Ectodermal cell (in vitro differentiated cells): ENCODE data around the gene KIF6.
A peak's percentile ranks its signal among the peaks of the same experiment; 100 is the strongest.

Experiments used
- H3K27ac ChIP-seq: 2 replicates; pipeline ENCODE4 v1.7.0; 2013; ENCODE audit warnings: mild to moderate bottlenecking, low read depth, low read length; ENCODE audit not compliant: insufficient read depth, poor library complexity, severe bottlenecking
- H3K27me3 ChIP-seq: 2 replicates; pipeline ENCODE4 v1.7.0; 2013; ENCODE audit warnings: mild to moderate bottlenecking, low read length; ENCODE audit not compliant: insufficient read depth, control insufficient read depth, poor library complexity, severe bottlenecking
- H3K36me3 ChIP-seq: one replicate; pipeline ENCODE4 v1.7.0; 2013; ENCODE audit warnings: low read length; ENCODE audit not compliant: control insufficient read depth, insufficient read depth
- H3K4me1 ChIP-seq: one replicate; pipeline ENCODE4 v1.7.0; 2013; ENCODE audit warnings: low read length; ENCODE audit not compliant: control insufficient read depth, insufficient read depth
- H3K4me3 ChIP-seq: 2 replicates; pipeline ENCODE4 v1.7.0; 2013; ENCODE audit warnings: low read depth, low read length, control low read depth; ENCODE audit not compliant: insufficient read depth
- H3K9me3 ChIP-seq: 2 replicates; pipeline ENCODE4 v1.7.0; 2013; ENCODE audit warnings: mild to moderate bottlenecking, low read length, moderate library complexity; ENCODE audit not compliant: control insufficient read depth
- WGBS, 2 experiments: methylation state at CpG; one replicate each; pipeline ENCODE4 v1.1.7; 2013; ENCODE audit warnings: missing lambda C conversion rate in 2 of 2; 5-methylcytosine and 5-hydroxymethylcytosine counted together

Gene KIF6

DNA sequence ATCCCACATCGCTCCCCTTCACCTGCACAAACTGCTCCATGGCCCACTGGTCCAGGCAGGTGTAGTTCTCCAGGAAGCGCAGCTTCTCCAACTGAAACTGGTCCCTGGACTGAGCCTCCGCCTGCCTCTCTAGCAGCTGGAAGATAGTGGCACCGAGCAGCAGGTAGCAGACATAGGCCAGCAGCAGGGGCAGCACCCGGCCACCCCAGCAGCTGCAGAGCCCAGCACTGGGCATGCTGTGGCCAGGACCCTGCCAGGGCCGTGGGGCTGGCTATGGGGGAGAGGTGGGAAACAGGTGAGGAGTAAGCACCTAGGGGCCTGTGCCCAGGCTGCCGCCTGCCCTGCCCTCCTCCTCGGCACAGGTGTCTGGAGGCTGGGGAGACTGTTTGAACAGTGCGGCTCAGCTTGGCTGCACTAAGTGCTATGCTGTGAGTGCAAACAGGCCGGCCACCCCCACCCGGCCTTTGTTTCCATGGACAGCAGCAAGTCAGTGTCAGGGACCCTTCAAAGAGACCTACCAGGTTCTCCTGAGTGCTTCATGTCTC, 402.8 kb downstream of the KIF6 start, which contains the start of gene KCNK16:
KCNK16 (minus strand) TSS at position 397 of the 545 bp plus-strand sequence; CDS start at position 235, 162 bp downstream.
- Histone ChIP-seq H3K27ac (no peak within 1 kb of the TSS), H3K4me1 (no peaks in the 10 kb centered on the region), H3K27me3 (peaks cover 3% of the 10 kb centered on the region), H3K4me3 (no peak within 1 kb of the TSS), H3K36me3 (no peaks in the 10 kb centered on the region), H3K9me3 (no peaks in the 10 kb centered on the region)
- 88% methylated on average over 11 of the region's 11 CpGs for WGBS, 2 experiments

DNA sequence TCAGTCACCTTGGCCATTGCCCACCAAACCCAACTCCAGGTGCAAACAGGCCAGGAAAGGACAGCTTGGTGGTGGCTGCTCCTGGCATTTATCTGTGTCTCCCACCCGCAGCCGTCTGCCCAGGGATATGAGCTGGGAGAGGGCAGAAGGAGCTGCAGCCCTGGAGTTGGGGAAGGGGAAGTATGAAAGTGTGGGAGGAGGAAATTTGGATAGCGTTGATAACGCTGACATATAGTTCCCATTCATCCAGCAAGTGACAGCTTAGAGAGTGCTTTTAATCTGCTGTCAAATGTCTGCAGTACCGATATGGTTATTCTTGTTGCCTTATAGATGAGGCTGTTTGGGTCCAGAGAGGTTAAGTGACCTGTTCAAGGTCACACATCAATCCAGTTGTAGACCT, 403.4 kb downstream of the KIF6 start:
- H3K27me3 ChIP-seq, result peaks cover 3% of the 10 kb centered on the region
- no peaks in the 10 kb centered on the region for H3K36me3 ChIP-seq
- 87 to 89% methylated on average over 5 of the region's 5 CpGs for WGBS, 2 experiments
- H3K27ac ChIP-seq, result no peak overlapping the region
- no peak overlapping the region for H3K4me3 ChIP-seq
- H3K9me3 ChIP-seq, result no peaks in the 10 kb centered on the region
- H3K4me1 ChIP-seq, result no peaks in the 10 kb centered on the region

DNA sequence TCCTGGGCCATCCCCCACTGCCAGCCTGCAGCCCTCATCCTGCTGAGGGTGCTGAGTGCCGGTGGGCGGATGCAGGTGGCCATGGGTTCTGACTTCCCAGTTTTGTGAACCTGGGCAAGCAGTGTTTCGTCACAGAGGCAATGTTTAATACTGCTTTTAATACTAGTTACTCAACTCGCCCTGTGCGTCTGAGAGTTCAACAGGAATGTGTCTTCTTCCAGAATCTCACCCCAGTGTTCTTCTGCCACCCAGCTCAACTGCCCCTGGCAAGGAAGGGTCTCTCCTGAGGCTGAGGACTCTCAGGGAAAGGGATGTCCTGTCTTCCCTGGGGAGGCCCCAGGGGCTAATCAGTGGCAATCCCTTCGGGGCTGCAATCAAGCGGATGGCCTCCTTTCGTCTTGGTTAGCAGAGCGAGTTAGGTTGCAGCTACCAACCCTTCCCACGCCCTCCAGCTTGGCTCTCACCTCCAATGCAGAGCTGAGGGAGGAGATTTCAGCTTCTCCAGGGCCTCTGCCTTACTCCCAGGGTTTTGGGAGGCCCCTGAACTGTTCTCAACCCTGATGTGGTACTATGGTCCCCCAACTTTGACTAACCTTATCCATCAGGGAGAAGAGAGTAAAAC, 404.7 kb downstream of the KIF6 start:
- no peaks in the 10 kb centered on the region for H3K36me3 ChIP-seq
- H3K27ac ChIP-seq, result no peak overlapping the region
- no peak overlapping the region for H3K4me3 ChIP-seq
- 87 to 91% methylated on average over 10 of the region's 10 CpGs for WGBS, 2 experiments
- H3K9me3 ChIP-seq, result no peaks in the 10 kb centered on the region
- H3K27me3 ChIP-seq, result peaks cover 11% of the 10 kb centered on the region
- H3K4me1 ChIP-seq, result no peaks in the 10 kb centered on the region

DNA sequence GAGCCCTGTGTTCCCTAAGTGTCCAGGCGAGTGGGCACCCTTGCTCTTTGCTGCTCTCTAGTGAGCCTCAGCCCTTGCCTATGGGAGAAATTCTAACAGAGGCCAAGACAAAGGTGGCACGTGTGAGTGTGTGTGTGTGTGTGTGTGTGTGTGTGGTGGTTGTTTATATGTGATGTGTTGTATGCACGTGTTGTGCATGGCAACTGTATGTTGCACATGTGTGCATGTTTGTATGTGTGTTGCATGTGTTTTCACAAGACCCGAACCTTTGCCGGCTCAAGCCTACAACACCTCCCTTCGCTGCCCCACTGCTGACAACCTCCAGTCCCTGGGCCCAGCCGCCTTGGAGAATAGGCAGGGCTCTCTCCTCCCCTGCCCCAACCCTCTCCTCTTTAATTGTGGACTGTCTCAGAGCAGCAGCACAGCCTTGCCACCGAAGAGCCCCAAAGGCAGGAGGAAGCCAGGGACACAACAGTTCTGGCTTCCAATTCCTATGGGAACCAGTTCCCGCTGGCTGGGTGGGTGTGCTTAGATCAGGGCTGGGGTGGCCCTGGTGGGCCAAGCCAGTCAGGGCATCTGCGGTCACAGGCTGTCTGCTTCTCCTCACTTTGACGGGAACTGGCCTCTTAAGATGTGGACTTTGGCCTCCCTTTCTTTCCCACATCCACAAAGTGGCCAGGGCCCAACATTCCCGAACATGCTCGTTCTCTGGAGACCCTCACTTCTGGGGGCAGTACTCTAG, 405.4 kb downstream of the KIF6 start:
- Histone ChIP-seq H3K4me3 (no peak overlapping the region), H3K9me3 (no peaks in the 10 kb centered on the region), H3K36me3 (no peaks in the 10 kb centered on the region), H3K4me1 (no peaks in the 10 kb centered on the region), H3K27me3 (peaks cover 18% of the 10 kb centered on the region), H3K27ac (no peak overlapping the region)
- 88 to 91% methylated on average over 13 of the region's 13 CpGs for whole genome bisulfite sequencing, 2 experiments

DNA sequence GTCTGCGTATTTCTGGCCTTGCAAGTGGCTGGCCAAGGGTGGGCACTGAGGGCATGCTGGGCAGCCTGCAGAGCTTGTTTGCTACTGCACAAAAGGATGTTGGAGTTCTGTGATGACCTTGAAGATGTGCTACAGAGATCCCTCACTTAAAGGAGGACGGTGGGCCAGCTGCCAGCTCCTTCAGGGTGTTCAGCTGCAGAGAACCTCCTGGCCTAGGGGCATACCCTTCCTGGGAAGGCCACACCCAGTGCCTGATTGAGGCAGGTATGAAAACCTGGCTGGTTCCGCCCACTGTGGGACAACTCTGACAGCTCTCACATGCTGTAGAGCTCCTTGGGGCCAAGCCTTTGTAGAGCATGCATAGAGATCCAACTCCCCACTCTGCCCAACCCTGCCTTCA, 408.0 kb downstream of the KIF6 start:
- Histone ChIP-seq H3K27ac (no peak overlapping the region), H3K27me3 (peaks cover 44% of the 10 kb centered on the region), H3K36me3 (no peaks in the 10 kb centered on the region), H3K4me3 (no peak overlapping the region), H3K4me1 (no peaks in the 10 kb centered on the region), H3K9me3 (no peaks in the 10 kb centered on the region)
- 88 to 90% methylated on average over 3 of the region's 3 CpGs for WGBS, 2 experiments

DNA sequence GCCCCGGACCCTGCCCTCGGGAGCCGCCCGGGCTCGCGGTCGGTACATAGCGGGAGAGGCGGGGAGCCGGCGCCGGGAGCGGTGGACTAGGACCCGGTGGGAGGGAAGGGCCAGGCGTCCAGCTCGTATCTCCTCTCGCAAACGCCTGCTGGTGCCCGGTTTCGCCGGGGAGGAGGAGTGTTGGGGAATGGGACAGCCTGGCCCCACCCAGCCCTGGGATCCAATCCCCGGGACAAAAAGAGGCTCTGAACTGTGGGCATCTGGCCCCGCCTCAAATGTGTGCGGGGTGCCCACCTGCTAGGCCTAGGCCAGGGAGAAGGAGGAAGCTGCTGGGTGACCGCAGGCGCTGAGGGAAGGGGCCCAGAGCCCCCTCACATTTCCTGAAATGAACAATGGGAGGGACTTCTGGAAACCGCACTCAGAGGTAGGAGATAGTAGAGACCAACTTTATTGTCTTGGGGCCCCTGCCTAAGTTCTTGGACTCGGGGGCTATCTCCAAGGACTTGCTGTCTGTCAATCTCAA, 410.9 kb downstream of the KIF6 start, which contains the start of gene KCNK17:
KCNK17 (minus strand) TSS at position 147 of the 523 bp plus-strand sequence; CDS start at position 48, 99 bp downstream.
- peak within 1 kb of the TSS; percentile 44 for H3K4me3 ChIP-seq

DNA sequence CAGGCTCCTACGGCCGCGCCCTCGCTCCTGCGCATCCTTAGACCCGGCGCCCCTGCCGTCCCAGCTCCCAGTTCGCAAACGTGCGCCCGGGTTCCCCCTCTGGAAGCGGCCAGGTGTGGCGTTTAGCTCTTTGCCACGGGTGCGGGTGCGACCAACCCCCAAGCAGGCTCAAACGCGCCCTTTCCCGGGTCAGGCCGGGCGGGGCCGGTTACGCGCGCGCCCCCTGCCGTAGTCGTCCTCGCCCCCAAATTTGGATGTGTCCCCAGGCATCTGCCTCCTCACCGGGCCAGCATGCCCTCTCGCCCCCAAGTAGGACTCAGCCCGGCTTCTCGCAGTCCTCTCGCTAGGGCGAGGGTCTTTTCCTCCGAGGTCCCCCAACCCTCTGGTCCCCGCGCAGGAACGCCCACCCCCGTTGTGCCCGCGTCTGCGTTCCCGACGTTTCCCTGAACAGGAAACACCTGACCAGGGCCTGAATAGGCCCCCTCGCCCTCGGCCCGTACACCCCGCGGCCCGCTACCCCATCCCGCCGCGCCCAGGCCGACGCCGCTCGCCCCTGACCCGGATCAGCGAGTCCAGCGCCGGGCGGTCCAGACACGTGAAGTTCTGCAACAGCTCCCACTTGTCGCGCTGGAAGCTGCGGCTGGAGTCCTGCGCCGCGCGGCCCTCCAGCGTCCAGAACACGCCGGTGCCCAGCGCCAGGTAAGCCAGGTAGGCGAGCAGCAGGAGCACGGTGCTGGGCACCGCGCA, 411.5 kb downstream of the KIF6 start:
- WGBS, 2 experiments, result 1 to 2% methylated on average over 80 of the region's 80 CpGs
- H3K4me3 ChIP-seq, result peak overlapping the region; percentile 44

More for the DNA sequence above, 410.9 kb downstream of the KIF6 start, which contains the start of gene KCNK17:
- Histone ChIP-seq H3K9me3 (no peaks in the 10 kb centered on the region), H3K36me3 (no peaks in the 10 kb centered on the region), H3K4me1 (no peaks in the 10 kb centered on the region), H3K27me3 (peaks cover 65% of the 10 kb centered on the region), H3K27ac (no peak within 1 kb of the TSS)
- WGBS, 2 experiments, result 18 to 20% methylated on average over 28 of the region's 28 CpGs

DNA sequence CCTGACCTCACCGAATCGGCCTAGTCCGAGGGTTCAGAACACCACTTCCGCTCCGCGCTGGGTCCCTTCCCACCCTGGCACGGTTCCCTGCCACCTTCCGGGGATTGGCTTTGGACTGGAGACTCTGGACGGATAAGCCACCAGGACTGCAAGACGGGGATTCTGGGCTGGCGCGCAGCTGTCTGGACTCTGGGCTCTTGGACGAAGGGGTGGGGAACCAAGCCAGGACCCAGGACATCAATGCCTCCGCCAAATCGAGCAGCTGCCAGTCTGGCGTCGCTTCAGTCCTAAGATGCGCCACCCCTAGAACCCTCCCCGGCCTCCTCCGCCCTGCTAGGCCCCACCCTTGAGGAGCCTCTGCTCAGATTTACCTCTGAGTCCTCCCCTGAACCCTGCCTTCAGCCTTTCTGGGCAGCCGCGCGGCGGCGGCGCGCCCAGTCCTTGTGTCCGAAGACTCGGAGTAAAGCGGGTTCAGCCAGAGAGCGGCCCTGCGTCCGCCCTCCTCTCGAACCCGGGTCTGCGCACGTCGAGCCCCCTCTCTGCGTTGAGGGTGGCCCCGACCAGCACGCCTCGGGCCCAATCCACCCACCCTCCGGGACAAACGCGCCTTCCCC, 412.2 kb downstream of the KIF6 start:
- no peaks in the 10 kb centered on the region for H3K4me1 ChIP-seq
- H3K27me3 ChIP-seq, result peaks cover 65% of the 10 kb centered on the region
- no peak overlapping the region for H3K27ac ChIP-seq
- H3K36me3 ChIP-seq, result no peaks in the 10 kb centered on the region
- H3K9me3 ChIP-seq, result no peaks in the 10 kb centered on the region
- 39 to 42% methylated on average over 45 of the region's 45 CpGs for WGBS, 2 experiments
- H3K4me3 ChIP-seq, result peak overlapping the region; percentile 44

More for the DNA sequence above, 411.5 kb downstream of the KIF6 start:
- Histone ChIP-seq H3K4me1 (no peaks in the 10 kb centered on the region), H3K36me3 (no peaks in the 10 kb centered on the region), H3K27ac (no peak overlapping the region), H3K9me3 (no peaks in the 10 kb centered on the region), H3K27me3 (peaks cover 65% of the 10 kb centered on the region)

DNA sequence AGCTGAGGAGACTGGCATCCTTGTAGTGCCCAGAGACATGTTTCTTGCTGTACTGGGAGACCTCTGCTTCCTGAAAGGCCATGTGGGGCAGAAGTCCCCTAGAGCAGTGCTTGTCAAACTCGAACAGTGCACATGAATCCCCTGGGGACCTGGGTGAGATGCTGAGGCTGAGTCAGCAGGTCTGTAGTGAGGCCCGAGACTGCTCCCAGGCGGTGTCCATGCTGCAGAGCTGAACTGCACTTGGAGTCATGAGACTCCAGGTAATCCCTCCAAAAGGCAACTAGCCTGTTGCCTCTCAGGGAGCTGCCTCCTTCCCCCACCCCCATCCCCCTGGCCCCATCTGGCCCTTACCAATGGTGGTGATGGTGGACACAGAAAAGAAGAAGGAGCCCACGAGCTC, 414.7 kb downstream of the KIF6 start:
- H3K4me1 ChIP-seq, result no peaks in the 10 kb centered on the region
- WGBS, 2 experiments, result 67 to 74% methylated on average over 4 of the region's 4 CpGs
- peaks cover 54% of the 10 kb centered on the region for H3K27me3 ChIP-seq
- H3K27ac ChIP-seq, result no peak overlapping the region
- H3K36me3 ChIP-seq, result no peaks in the 10 kb centered on the region
- no peaks in the 10 kb centered on the region for H3K9me3 ChIP-seq
- no peak overlapping the region for H3K4me3 ChIP-seq
